Stimulated activated CD8-positive, alpha-beta memory T cell treated with anti-CD3 and anti-CD28 coated beads, Interleukin-4, amount 100 ng/mL, for 24 hours (primary cell): ENCODE data around the gene WNT9A.

Experiments used
- DNase-seq: peaks from one replicate; pipeline ENCODE4 v3.0.0-alpha.2; 2020; ENCODE audit warnings: low read depth

Gene WNT9A

GRCh38 chr1:227954163-227954850 lies 6.6 kb upstream of the WNT9A start:
- DNase-seq = no peak

DNA sequence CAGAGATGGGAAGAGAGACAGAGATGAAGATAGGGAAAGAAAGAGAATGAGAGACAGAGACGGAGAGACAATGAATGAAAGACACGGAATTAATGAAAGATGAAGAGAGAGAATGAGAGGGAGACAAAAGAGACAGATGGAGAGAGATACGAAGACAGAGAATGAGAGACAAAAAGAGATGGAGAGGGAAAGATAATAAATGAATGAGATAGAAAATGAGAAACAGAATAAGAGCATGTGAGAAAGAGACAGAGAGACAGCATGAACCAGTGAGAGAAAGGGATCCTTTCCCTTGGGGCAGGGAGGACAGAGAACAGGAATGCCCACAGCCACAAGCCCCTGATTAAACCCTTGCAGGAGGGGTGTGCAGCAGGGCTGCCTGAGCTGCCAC lies 5.3 kb upstream of the WNT9A start:
- no peak for DNase-seq

GRCh38 chr1:227952374-227953021 lies 4.8 kb upstream of the WNT9A start:
- no peak for DNase-seq

GRCh38 chr1:227951624-227952373 lies 4.1 kb upstream of the WNT9A start:
- no peak for DNase-seq

DNA sequence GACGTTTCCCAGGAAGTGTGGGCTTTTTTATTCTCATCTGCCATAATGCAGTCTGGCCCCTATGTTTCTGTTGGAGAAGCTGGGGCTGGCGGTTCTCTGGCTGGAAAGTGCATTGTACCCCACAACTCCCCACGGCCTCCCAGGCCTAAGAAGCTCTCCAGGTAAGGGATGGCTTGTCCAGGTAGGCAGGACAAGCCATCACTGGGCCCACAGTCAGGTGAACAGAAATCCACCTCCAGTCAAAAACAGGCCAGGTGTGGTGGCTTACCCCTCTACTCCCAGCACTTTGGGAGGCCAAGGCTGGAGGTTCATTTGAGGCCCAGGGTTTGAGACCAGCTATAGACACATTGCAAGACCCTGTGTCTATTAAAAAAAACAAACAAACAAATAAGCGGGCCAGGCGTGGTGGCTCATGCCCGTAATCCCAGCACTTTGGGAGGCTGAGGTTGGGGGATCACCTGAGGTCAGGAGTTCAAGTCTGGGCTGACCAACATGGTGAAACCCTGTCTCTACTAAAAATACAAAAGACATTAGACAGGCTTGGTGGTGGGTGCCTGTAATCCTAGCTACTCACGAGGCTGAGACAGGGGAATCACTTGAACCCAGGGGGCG lies 3.1 kb upstream of the WNT9A start:
- no peak for DNase-seq

- DNase-seq = no peak
Measured at GRCh38 chr1:227949954-227950734, 2.4 kb upstream of the WNT9A start.

GRCh38 chr1:227949341-227949921 lies 1.7 kb upstream of the WNT9A start:
- no peak for DNase-seq

GRCh38 chr1:227948493-227949260 lies 945 bp upstream of the WNT9A start:
- no peak for DNase-seq

- DNase-seq = no peak
Measured at GRCh38 chr1:227947386-227947675, 401 bp downstream of the WNT9A start.

DNA sequence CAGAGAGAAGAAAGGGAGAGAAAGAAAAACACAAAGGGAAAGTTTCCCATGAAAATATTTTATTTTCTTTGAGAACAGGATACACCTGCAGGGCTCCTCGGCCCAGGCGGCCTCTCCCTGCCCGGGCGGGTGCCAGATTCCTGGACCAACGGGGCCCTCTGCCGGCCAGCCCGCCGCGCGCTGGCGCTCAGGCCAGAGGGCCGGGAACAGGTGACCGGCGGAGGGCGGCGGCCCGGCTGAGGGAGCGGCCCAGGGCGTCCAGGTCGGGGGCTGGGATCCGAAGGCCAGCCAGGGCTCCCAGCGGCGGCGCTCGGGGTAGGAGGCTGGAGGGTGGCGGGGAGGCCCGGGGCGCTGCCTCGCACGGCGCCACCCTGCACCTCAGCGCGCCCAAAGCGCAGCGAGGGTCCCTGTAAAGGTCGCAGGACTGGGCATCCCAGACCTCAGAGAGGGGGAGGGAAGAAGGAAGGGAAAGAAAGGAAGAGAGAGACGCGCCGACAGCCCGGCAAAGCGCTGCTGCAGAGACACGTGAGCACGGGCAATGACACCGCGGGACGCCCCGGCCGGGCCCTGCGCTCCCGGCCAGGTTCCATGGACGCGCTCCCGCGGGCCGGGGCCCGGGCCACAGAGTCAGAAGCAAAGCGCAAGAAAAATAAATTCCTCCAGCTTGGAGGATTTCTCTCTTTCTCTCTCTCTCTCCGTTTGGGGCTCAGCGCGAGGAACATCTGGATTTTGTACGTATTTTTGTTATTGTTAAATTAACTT lies 927 bp downstream of the WNT9A start:
- DNase-seq = peak; percentile 32

DNA sequence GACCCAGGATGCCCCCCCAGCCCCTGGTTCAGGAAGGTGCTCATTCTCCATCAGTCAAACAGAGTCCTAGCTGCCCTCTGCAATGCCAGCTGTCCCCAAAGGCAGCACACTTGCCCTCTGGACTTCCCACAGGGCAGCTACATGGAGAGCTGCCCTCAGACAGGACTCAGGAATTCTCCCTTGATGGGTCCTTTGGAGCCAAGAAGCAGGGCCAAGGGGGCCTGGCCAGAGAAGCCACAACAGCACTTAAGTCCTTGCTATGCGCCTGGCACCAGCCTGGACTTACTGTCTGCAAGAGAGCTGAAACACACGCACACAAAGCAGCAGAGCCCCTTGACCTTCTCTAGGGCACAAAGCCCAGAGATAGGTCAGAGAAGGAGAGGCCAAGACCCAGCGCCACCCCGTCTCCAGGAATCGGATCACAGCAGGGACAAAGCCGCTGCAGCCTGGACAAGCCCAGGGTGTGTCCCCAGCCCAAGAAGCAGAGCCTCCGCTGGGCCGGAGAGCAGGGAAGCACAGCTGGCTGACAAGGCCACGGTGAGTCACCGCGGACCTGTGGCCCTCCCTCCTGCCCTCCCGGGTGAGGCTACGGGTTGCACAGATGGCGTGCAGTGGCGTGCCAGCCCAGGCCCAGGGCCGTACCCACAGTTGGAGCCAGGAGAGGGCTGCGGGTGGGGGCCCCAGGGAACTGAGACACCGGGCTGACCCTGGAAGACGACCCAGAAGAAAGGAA lies 1.7 kb downstream of the WNT9A start:
- no peak for DNase-seq

- no peak for DNase-seq
Measured at GRCh38 chr1:227944931-227945890, 2.5 kb downstream of the WNT9A start.

GRCh38 chr1:227944090-227944930 lies 3.4 kb downstream of the WNT9A start:
- DNase-seq = no peak

DNA sequence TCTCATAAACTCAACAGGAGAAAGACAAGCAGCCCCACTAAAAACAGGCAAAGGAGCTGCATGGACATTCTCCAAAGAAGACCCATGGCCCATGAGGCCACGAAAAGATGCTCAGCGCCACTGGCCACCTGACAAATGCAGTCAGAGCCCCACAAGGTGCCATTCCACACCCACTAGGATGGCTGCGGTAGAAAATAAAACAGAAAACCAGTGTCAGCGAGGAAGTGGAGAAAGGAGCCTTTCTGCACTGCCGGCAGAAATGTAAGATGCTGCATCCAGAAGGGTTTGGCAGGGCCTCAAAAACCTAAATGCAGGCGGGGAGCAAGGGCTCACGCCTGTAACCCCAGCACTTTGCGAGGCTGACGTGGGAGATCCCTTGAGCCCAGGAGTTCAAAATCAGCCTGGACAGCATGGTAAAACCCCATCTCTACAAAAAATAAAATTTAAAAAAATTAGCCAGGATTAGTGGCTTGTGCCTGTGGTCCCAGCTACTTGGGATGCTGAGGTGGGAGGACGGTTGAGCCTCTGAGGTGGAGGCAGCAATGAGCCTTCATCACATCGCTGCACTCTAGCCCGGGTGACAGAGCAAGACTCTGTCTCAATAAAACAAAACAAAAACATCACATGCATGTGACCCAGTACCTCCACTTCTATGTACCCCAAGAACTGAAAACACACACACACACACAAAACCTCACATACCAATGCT lies 4.2 kb downstream of the WNT9A start:
- no peak for DNase-seq

DNA sequence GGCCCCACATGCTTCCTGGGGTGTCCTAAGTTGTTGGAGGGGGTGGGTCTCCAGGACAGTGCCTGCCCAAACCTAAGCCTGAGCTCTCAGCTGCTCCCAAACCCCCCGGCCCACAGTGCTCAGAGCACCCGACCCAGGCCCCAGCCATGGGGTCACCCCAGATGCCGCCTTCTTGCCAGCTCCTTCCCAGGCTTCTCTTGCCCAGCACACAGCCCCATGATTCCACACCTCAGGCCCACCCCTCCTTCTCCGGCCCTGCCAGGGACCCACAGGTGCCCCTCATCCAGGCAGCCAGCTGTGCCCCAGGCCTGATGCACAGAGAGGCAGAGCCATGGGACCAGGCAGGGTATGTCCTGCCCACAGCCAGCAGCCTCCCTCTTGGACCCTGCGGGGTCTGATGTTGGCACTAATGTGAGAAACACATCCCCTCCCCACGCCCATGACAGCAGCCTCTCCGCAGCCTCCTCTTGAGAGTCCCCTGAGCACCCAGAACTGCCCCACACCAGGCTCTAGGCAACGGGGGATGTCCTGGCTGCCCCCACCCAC lies 4.9 kb downstream of the WNT9A start:
- DNase-seq = no peak

DNA sequence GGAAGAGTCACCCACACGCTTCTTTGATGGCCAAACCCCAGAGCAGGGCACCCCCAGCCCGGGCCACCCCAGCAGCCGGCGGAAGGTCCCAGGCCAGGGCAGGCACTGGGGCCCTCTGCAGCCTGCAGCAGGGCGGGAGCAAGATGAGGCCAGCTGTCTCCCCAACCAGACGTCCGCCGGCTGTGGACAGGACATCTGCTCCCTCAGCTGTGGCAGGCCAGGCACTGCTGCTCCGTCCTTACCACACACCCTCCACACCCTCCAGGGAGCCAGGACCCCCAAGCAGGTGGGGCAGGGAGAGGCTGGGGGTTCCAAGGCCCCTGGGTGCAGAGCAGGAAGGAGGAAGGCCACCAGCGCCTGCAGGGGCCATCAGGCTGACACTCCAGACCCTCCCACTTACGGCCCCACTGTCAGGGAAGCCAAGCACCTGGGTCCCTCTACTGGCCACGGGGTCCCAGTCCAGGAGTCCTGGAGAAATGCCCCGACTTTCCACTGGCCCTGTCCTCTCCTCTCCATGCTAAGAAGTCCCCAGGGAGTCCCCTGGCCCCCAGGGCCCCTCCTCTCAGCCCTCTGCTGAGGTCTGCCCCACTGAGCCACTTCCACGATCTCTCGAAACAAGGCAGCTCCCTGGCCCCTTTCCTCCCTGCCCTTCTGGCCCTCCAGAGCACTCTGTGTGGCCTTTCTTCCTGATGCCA lies 5.6 kb downstream of the WNT9A start:
- no peak for DNase-seq
